NOMO-1 treated with DMSO at 0.1 percent for 48 hours (cell line): ENCODE results near the gene MYNN.

Source experiments
- DNase-seq: peaks from one replicate; lab custom pipeline; 2025; ENCODE audit not compliant: unreplicated experiment; lab: John Stamatoyannopoulos, UW

Gene MYNN

DNA sequence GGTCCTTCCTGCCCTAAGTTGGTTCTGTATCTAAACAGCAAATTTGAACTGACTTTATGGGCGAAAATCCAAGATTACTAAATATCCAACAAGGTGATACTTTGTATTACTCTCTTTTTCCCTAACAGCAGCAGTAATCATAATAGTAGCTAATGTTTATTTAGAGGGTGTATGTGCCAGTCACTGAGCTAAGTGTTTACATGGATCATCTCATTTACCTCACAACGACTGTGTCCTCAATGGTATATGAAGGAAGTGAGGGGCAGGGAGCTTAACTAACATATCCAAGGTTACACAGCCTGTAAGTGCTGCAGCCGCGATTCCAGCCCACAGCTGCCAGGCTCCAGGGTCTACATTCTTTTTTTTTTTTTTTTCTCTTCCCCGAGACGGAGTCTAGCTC is 49.8 kb downstream of the MYNN start:
- no peak for DNase-seq

DNA sequence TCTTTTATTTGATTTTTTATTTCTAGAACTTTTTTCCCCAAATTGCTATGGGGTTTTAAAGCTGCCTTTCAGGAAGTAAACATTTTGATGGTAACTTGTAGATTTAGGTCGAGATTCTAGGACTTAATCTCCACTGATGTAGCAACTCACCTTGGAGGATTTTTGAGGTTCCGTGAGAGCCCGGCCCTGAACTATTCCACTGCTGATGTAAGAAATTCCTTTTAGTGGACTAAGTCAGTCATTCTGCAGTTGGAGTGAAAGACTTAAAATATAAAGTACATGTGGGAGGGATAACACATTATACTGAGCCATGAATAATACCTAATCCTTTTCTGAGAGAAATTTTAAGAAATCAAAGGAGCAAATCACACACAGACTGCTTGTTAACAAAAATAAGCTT is 52.1 kb downstream of the MYNN start:
- no peak for DNase-seq

DNA sequence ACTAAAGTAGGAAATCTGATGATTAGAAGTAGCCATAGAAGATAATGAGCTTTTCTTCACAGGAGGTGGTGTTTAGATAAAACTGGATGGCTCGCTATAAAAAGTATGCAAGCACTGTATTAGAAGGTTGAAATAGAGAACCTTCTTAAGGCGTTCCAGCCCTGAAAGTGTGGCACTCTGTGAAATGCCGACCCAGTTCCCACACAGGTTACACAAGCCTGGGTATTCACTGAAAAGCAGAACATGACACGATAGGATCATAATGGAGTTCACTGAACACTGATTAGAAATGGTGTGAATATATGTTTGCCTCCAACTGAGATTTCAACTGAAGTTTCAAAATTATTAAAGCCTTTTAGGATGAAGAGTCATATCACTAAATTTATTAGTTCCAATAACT is 54.5 kb downstream of the MYNN start:
- DNase-seq = peak; percentile 12

DNA sequence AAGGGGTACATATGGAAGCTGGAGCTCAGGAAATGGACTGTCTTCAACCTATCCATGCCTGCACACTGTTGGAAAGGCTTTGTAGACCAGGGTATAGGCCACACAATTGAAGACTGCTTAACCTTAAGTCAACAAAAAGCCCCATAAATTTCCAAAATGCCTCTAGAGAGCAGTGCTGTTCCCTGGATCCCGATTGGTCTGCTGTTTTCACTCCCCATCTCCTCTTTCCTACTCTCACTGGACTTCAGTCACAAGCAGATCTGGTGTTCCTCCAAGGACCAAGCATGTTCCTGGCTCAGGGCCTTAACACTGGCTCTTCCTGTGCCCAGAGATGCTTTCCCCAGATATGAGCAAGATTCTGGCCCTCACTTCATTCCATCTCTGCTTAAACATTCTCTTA is 62.3 kb downstream of the MYNN start:
- no peak for DNase-seq

DNA sequence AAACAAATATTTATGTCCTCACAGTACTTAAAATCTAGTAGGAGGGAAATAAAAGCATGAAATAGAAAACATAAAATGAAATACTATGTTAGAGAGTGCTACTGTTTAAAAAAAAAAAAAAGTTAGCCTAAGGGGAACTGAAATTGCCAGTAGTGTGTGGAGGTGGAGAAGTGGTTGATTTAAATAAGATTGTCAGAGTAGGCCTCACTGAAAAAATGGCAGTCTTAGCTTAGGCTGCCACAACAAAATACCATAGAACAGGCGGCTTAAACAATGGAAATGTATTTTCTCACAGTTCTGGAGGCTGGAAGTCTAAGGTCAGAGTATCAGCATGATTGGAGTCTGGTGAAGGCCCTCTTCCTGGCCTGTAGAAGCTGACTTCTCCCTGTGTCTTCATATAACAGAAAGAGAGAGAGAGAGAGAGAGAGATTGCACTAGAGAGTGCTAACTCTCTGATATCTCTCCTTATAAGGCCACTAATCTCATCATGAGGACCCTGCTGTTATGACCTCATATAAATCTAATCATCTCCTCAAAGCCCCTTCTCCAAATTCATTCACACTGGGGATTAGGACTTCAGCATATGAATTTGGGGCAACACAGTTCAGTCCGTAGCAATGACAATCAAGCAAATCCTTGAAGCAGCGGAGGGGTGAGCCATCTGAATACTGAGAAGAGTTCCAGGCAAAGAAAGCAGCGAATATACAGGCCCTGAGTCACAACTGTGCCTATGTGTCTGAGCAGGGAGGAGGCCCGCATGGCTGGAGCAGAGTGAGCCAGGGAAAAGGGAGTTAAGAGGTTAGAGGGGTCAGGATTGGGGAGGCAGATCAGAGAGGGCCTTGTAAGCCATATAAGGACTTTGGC is 63.1 kb downstream of the MYNN start:
- peak; percentile 56 for DNase-seq

DNA sequence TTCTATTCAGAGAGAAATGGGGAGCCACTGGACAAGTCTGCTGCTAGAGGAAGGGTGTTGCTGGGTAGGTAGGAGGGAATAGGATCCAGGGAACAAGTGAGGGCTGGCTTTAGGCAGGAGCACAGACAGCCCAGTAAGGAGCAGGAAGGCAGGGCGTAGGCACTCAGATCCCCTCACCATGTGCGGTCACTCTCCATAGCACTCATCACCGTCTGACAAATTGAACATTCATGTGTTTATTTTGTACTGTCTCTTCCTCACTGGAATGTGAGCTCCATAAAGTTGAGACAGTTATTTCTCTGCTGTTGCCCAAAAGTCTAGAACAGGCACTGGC is 63.7 kb downstream of the MYNN start:
- DNase-seq = no peak

DNA sequence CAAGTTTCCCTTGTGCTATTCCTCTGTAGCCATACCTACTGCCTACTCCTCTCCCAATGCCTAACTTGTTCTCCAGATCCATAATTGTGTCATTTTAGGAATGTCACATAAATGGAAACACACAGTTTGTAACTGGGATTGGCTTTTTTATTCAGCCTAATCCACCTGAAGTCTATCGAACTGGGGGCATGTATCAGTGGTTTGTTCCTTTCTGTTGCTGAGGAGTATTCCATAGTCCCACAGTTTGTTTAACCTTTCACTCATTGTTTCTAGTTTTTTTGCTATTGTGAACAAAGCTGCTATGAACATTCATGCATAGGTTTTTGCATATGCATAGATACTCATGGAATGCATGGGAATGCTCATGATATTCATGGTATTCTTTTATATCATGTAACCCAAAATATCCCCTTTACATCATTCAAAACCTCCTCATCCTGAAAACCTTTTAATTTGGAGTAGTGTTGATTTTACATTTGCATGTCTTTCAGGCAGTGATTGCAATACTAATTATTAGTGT is 65.4 kb downstream of the MYNN start:
- DNase-seq = no peak
